KMS-11 (cell line): Measurements from ENCODE around the gene ZNF423.

Experiments
- H2AFZ ChIP-seq: fragments of 200-600 bp; sonication (generic); 2 replicates; pipeline ENCODE4 v1.6.1; 2016; ENCODE audit warnings: antibody characterized with exemption, mixed run types, low read depth
- H3K27ac ChIP-seq: fragments of 200-600 bp; sonication (generic); 2 replicates; pipeline ENCODE4 v1.6.1; 2016; ENCODE audit warnings: mild to moderate bottlenecking, mixed run types
- H3K27me3 ChIP-seq: fragments of 200-600 bp; sonication (generic); 2 replicates; pipeline ENCODE4 v1.6.1; 2017; ENCODE audit warnings: mild to moderate bottlenecking, low read depth, mixed run types, moderate library complexity; ENCODE audit not compliant: insufficient read depth
- H3K36me3 ChIP-seq: fragments of 200-600 bp; sonication (generic); 2 replicates; pipeline ENCODE4 v1.6.1; 2017; ENCODE audit warnings: mild to moderate bottlenecking, mixed run types; ENCODE audit not compliant: insufficient read depth
- H3K4me1 ChIP-seq: fragments of 200-600 bp; sonication (generic); 2 replicates; pipeline ENCODE4 v1.6.1; 2016; ENCODE audit warnings: mild to moderate bottlenecking, low read depth, mixed run types; ENCODE audit not compliant: poor library complexity, severe bottlenecking
- H3K4me2 ChIP-seq: fragments of 200-600 bp; sonication (generic); 2 replicates; pipeline ENCODE4 v1.7.0; 2016; ENCODE audit warnings: mild to moderate bottlenecking, mixed run types
- H3K4me3 ChIP-seq: fragments of 200-600 bp; sonication (generic); IDR thresholded peaks from 2 replicates; pipeline ENCODE4 v1.6.1; 2017; ENCODE audit warnings: low read depth, low read length, mixed read lengths; ENCODE audit not compliant: insufficient read depth
- H3K79me2 ChIP-seq: fragments of 200-600 bp; sonication (generic); 2 replicates; pipeline ENCODE4 v1.6.1; 2016; ENCODE audit warnings: low read depth, mixed run types; ENCODE audit not compliant: insufficient read depth
- H3K9ac ChIP-seq: fragments of 200-600 bp; sonication (generic); 2 replicates; pipeline ENCODE4 v1.6.1; 2016; ENCODE audit warnings: mild to moderate bottlenecking, mixed run types
- H4K20me1 ChIP-seq: fragments of 200-600 bp; sonication (generic); 2 replicates; pipeline ENCODE4 v1.6.1; 2016; ENCODE audit warnings: mild to moderate bottlenecking, mixed run types; ENCODE audit not compliant: insufficient read depth
- TF ChIP-seq, protein P1 (sequence below): fragments of 200-600 bp; sonication (generic); conservative IDR thresholded peaks from 2 replicates; pipeline ENCODE4 v1.6.1; 2017; ENCODE audit warnings: low read depth, mild to moderate bottlenecking, antibody characterized with exemption, low read length, moderate library complexity, mixed read lengths

Gene ZNF423

DNA sequence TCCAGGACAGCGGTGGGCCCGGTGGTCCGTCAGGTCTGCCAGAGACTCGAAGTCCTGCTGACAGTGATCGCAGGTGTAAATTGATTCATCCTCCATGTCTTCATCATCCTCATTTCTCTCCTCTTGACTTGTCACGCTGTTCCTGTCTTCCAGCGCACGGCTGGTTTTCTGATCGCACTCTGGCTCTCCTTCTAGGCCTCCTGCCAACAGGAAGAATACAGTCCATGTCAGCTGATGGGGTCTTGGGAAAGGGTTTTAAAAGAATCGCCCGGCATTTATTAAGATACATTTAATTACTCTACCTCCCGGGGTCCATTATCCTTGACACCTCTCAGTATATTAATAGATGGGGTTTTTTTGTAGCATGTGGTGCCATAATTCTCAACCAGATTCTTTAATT lies 125.1 kb downstream of the ZNF423 start:
- no peaks in the 10 kb centered on the region for H4K20me1 ChIP-seq
- no peak overlapping the region for H3K4me2 ChIP-seq
- TF ChIP-seq, protein P1, sequence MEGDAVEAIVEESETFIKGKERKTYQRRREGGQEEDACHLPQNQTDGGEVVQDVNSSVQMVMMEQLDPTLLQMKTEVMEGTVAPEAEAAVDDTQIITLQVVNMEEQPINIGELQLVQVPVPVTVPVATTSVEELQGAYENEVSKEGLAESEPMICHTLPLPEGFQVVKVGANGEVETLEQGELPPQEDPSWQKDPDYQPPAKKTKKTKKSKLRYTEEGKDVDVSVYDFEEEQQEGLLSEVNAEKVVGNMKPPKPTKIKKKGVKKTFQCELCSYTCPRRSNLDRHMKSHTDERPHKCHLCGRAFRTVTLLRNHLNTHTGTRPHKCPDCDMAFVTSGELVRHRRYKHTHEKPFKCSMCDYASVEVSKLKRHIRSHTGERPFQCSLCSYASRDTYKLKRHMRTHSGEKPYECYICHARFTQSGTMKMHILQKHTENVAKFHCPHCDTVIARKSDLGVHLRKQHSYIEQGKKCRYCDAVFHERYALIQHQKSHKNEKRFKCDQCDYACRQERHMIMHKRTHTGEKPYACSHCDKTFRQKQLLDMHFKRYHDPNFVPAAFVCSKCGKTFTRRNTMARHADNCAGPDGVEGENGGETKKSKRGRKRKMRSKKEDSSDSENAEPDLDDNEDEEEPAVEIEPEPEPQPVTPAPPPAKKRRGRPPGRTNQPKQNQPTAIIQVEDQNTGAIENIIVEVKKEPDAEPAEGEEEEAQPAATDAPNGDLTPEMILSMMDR = no peak
- no peak overlapping the region for H3K4me3 ChIP-seq
- H3K36me3 ChIP-seq = no peaks in the 10 kb centered on the region
- H3K79me2 ChIP-seq = no peaks in the 10 kb centered on the region
- H3K27ac ChIP-seq = no peak overlapping the region
- H3K4me1 ChIP-seq = no peaks in the 10 kb centered on the region
- no peaks in the 10 kb centered on the region for H3K27me3 ChIP-seq
- no peak overlapping the region for H3K9ac ChIP-seq
- H2AFZ ChIP-seq = no peak overlapping the region

- no peak overlapping the region for H3K4me2 ChIP-seq
- no peak overlapping the region for H2AFZ ChIP-seq
- no peaks in the 10 kb centered on the region; the same call in 1 of the 2 replicates for H3K27me3 ChIP-seq
- TF ChIP-seq, protein P1 = no peak
- H3K79me2 ChIP-seq = no peaks in the 10 kb centered on the region
- no peaks in the 10 kb centered on the region for H3K4me1 ChIP-seq
- H3K27ac ChIP-seq = no peak overlapping the region
- H3K36me3 ChIP-seq = no peaks in the 10 kb centered on the region
- H3K9ac ChIP-seq = no peak overlapping the region
- no peak overlapping the region for H3K4me3 ChIP-seq
- H4K20me1 ChIP-seq = no peaks in the 10 kb centered on the region
Measured at GRCh38 chr16:49727611-49728010, 128.3 kb downstream of the ZNF423 start.

DNA sequence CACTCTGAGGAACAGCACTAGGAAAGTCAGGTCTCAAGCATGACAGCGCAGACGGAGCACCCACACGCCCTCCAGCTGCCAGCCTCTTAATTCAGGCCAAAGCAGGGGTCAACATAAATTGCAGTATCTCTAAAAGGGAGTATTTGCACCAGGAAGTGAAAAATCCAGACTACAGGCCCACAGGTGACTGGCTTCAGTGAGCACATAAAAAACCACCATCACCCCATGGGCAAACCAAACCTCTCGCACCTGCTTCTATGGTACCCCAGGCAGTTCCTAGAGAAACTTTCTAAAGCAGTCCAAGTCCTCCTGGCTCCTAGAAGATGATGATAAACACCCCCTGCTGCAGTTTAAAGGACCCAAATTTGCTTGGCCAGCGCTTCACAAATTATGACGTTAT lies 129.8 kb downstream of the ZNF423 start:
- H3K36me3 ChIP-seq = no peaks in the 10 kb centered on the region
- H3K79me2 ChIP-seq = no peaks in the 10 kb centered on the region
- no peak overlapping the region for H3K27ac ChIP-seq
- H3K4me2 ChIP-seq = no peak overlapping the region
- no peak overlapping the region for H2AFZ ChIP-seq
- H3K4me1 ChIP-seq = no peaks in the 10 kb centered on the region
- no peak overlapping the region for H3K4me3 ChIP-seq
- no peak overlapping the region for H3K9ac ChIP-seq
- H4K20me1 ChIP-seq = no peaks in the 10 kb centered on the region
- TF ChIP-seq, protein P1 = no peak
- no peaks in the 10 kb centered on the region; the same call in 1 of the 2 replicates for H3K27me3 ChIP-seq

GRCh38 chr16:49725651-49726050 lies 130.3 kb downstream of the ZNF423 start:
- TF ChIP-seq, protein P1 = no peak
- H3K36me3 ChIP-seq = no peaks in the 10 kb centered on the region
- H3K4me1 ChIP-seq = no peaks in the 10 kb centered on the region
- no peak overlapping the region for H3K27ac ChIP-seq
- H3K4me2 ChIP-seq = no peak overlapping the region
- H3K27me3 ChIP-seq = no peaks in the 10 kb centered on the region; the same call in 1 of the 2 replicates
- no peak overlapping the region for H3K4me3 ChIP-seq
- no peak overlapping the region for H2AFZ ChIP-seq
- H3K9ac ChIP-seq = no peak overlapping the region
- H3K79me2 ChIP-seq = no peaks in the 10 kb centered on the region
- H4K20me1 ChIP-seq = no peaks in the 10 kb centered on the region
